ENCODE results near the gene PLAGL1. TPM values are rescaled to one million over a fixed set of nuclear protein-coding genes. Genes with fewer than 3 reads are reported as not detected.
A peak's percentile ranks its signal among the peaks of the same experiment; 100 is the strongest.

Gene PLAGL1
- total and polyA plus RNA-seq, 2 of the 13 experiments (the other 11 are each of a cell fraction or from before 2014, with no cell fraction given), result 0.60 to 2.3 TPM

- no peak for TF ChIP-seq ZNF720 (CRISPR knock-in tag; IDR thresholded peaks at IDR 0.05)
- 0 out of 2 replicates have a peak, but pooled peaks have one; percentile 54 for TF ChIP-seq KDM1A (CRISPR knock-in tag; IDR thresholded peaks at IDR 0.05)
- TF ChIP-seq, protein P1, sequence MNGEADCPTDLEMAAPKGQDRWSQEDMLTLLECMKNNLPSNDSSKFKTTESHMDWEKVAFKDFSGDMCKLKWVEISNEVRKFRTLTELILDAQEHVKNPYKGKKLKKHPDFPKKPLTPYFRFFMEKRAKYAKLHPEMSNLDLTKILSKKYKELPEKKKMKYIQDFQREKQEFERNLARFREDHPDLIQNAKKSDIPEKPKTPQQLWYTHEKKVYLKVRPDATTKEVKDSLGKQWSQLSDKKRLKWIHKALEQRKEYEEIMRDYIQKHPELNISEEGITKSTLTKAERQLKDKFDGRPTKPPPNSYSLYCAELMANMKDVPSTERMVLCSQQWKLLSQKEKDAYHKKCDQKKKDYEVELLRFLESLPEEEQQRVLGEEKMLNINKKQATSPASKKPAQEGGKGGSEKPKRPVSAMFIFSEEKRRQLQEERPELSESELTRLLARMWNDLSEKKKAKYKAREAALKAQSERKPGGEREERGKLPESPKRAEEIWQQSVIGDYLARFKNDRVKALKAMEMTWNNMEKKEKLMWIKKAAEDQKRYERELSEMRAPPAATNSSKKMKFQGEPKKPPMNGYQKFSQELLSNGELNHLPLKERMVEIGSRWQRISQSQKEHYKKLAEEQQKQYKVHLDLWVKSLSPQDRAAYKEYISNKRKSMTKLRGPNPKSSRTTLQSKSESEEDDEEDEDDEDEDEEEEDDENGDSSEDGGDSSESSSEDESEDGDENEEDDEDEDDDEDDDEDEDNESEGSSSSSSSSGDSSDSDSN (CRISPR knock-in tag; IDR thresholded peaks at IDR 0.05), result no peak
- TF ChIP-seq RELA (CRISPR knock-in tag; IDR thresholded peaks at IDR 0.05), result no peak
- TF ChIP-seq MTF2 (CRISPR knock-in tag; IDR thresholded peaks at IDR 0.05; ENCODE audit: borderline replicate concordance), result no peak
- no peak for TF ChIP-seq ZNF496 (CRISPR knock-in tag; IDR thresholded peaks at IDR 0.05; ENCODE audit: insufficient replicate concordance)
- TF ChIP-seq TMF1 (CRISPR knock-in tag; IDR thresholded peaks at IDR 0.05; ENCODE audit: low read depth), result no peak
- TF ChIP-seq ZNF687 (CRISPR knock-in tag; IDR thresholded peaks at IDR 0.05), result peak; percentile 35
- no peak for TF ChIP-seq E2F2 (CRISPR knock-in tag; IDR thresholded peaks at IDR 0.05; ENCODE audit: borderline replicate concordance)
- TF ChIP-seq RAD21 (CRISPR knock-in tag; IDR thresholded peaks at IDR 0.05), result peak; percentile 90
- TF ChIP-seq ZNF552 (CRISPR knock-in tag; IDR thresholded peaks at IDR 0.05; ENCODE audit: borderline replicate concordance), result no peak
- TF ChIP-seq SRSF1 (optimal IDR thresholded peaks at IDR 0.05; ENCODE audit: low read depth, low read length), result no peak
- no peak for TF ChIP-seq ZFP1 (CRISPR knock-in tag; IDR thresholded peaks at IDR 0.05)
- 0 out of 2 replicates have a peak, but pooled peaks have one; percentile 22 for TF ChIP-seq ZNF33B (CRISPR knock-in tag; IDR thresholded peaks at IDR 0.05)
- TF ChIP-seq ZNF33A (CRISPR knock-in tag; IDR thresholded peaks at IDR 0.05; ENCODE audit: borderline replicate concordance), result no peak
- TF ChIP-seq, protein P2, sequence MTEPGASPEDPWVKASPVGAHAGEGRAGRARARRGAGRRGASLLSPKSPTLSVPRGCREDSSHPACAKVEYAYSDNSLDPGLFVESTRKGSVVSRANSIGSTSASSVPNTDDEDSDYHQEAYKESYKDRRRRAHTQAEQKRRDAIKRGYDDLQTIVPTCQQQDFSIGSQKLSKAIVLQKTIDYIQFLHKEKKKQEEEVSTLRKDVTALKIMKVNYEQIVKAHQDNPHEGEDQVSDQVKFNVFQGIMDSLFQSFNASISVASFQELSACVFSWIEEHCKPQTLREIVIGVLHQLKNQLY (CRISPR knock-in tag; IDR thresholded peaks at IDR 0.05), result no peak
Observed at GRCh38 chr6:143941852-143942627, 66.0 kb downstream of the PLAGL1 start (continued).
